Ovary (tissue), 9 donors: ENCODE data around the gene NRCAM. TPM values are rescaled to one million over a fixed set of nuclear protein-coding genes. Genes with fewer than 3 reads are reported as not detected.

Source experiments
- DNase-seq, 5 donors: peaks; one replicate each; pipeline ENCODE4 v3.0.0-alpha.2; 2019 to 2020
- H3K27ac ChIP-seq, 2 donors: fragments of 200-600 bp; one replicate each; pipeline versions ENCODE4 v1.5.1 to v1.8.0; 2019 to 2022
- H3K27me3 ChIP-seq: fragments of 200-600 bp; one replicate; pipeline ENCODE4 v1.8.0; 2022
- H3K36me3 ChIP-seq: fragments of 200-600 bp; sonication (generic); one replicate; pipeline ENCODE4 v1.5.1; 2019
- H3K4me1 ChIP-seq: one replicate; pipeline ENCODE4 v1.8.1; 2013; ENCODE audit warnings: mild to moderate bottlenecking, moderate library complexity; ENCODE audit not compliant: insufficient read depth
- H3K4me3 ChIP-seq: fragments of 200-600 bp; sonication (generic); one replicate; pipeline ENCODE4 v1.5.1; 2017
- H3K9me3 ChIP-seq, 2 donors: fragments of 200-600 bp in 1 of 2; sonication (generic) in 1 of 2; one replicate each; pipeline versions ENCODE4 v1.5.1 to v1.8.1; 2013 to 2019; ENCODE audit warnings: mild to moderate bottlenecking in 1 of 2, moderate library complexity in 1 of 2
- CTCF ChIP-seq, 3 donors: fragments of 450-650 bp in 2 of 3; fragments of 200-600 bp in 1 of 3; IDR thresholded peaks; one replicate each; pipeline versions ENCODE4 v1.5.1 to v1.8.0; 2016 to 2022; ENCODE audit warnings: antibody characterized with exemption in 3 of 3, mild to moderate bottlenecking in 1 of 3
- EP300 ChIP-seq: sonication (generic); formaldehyde crosslinking; IDR thresholded peaks from one replicate; pipeline ENCODE4 v1.6.1; 2017; ENCODE audit warnings: antibody characterized with exemption
- POLR2A ChIP-seq: fragments of 450-650 bp; IDR thresholded peaks from one replicate; pipeline ENCODE4 v1.6.1; 2017; ENCODE audit warnings: antibody characterized with exemption, mild to moderate bottlenecking, moderate library complexity
- WGBS, 3 donors: extraction: QIAGEN DNeasy Blood & Tissue Kit in 1 of 3; methylation state at CpG; one replicate each; pipeline versions ENCODE4 v1.1.5 to v1.1.7; 2013 to 2017; 5-methylcytosine and 5-hydroxymethylcytosine counted together
- intact Hi-C, 4 donors: fragments of 100-400 bp; cut with DNase I; formaldehyde crosslinking; loops; one replicate each; pipeline versions ENCODE4 v1.11.0 to v1.15.1; 2022 to 2023
- polyA plus RNA-seq, 2 donors: library from polyadenylated mRNA; stranded (reverse); fragments of 200-250 nt in 1 of 2; fragments of 350-450 nt in 1 of 2; fragmentation: Illumina TruSeq in 1 of 2; extraction: RNeasy Lipid Tissue Mini Kit (QIAGEN cat#74804) in 1 of 2; gene quantifications; one replicate each; pipeline ENCODE4 v1.2.3, GENCODE V29; 2013 to 2014
- total RNA-seq, 7 donors: library from RNA; depleted of rRNA in 2 of 7; stranded (reverse); fragments of >200 nt in 2 of 7; fragmentation: NEBNext Ultra II Directional in 3 of 7; extraction: Animal tissue kit (Norgen Biotek cat#: 25700) in 3 of 7; gene quantifications; one replicate each; pipeline versions ENCODE4 v1.1.0 to v1.2.4, GENCODE V29; 2016 to 2023
- donor health status: DM: no; HTN: no; CAD: no; lungs with moderate emphysema.
- donor health status: DM: no; HTN: no; CAD: no.
- donor health status: Bipolar disorder and iron deficiency.
- donor health status: DM: yes; HTN: yes; CAD: no.
- donor health status: DM: no; HTN: no; CAD: no.
- donor health status: DM: yes; HTN: yes; CAD: no.

NRCAM gene
- total and polyA plus RNA-seq, 9 donors, result 0.61 to 14.8 (median 2.8) TPM

GRCh38 chr7:108167460-108167859, 288.8 kb downstream of the NRCAM start:
- WGBS, 3 donors, result 56 to 75% (median 73%) methylated on average over 7 of the region's 7 CpGs
- Histone ChIP-seq H3K27me3 (no peaks in the 10 kb centered on the region), H3K4me1 (no peaks in the 10 kb centered on the region), H3K9me3 (no peaks in the 10 kb centered on the region), H3K4me3 (no peak overlapping the region), H3K27ac (no peak overlapping the region), H3K36me3 (no peaks in the 10 kb centered on the region)
- no peak for TF ChIP-seq EP300
- TF ChIP-seq POLR2A, result no peak
- no peak for DNase-seq
- intact Hi-C loops, result no loop called here

- H3K27ac ChIP-seq, result no peak overlapping the region
- TF ChIP-seq POLR2A (no peak), EP300 (no peak), CTCF (IDR thresholded peaks at IDR 0.05) (no peak)
- no peaks in the 10 kb centered on the region for H3K27me3 ChIP-seq
- H3K4me3 ChIP-seq, result no peak overlapping the region
- no peaks in the 10 kb centered on the region for H3K9me3 ChIP-seq
- intact Hi-C loops, result no loop called here
- WGBS, 3 donors, result 91 to 94% (median 92%) methylated on average over 5 of the region's 5 CpGs
- no peaks in the 10 kb centered on the region for H3K36me3 ChIP-seq
- no peak for DNase-seq
- no peaks in the 10 kb centered on the region for H3K4me1 ChIP-seq
Measured at GRCh38 chr7:108166687-108167086, 289.5 kb downstream of the NRCAM start.

GRCh38 chr7:108165723-108166122, 290.5 kb downstream of the NRCAM start:
- intact Hi-C loops, result no loop called here
- Histone ChIP-seq H3K27ac (no peak overlapping the region), H3K4me3 (no peak overlapping the region), H3K4me1 (no peaks in the 10 kb centered on the region), H3K27me3 (no peaks in the 10 kb centered on the region), H3K36me3 (no peaks in the 10 kb centered on the region), H3K9me3 (no peaks in the 10 kb centered on the region)
- no peak for DNase-seq
- WGBS, 3 donors, result 75 to 90% (median 88%) methylated on average over 2 of the region's 2 CpGs
- TF ChIP-seq POLR2A (no peak), CTCF (IDR thresholded peaks at IDR 0.05) (no peak), EP300 (no peak)

- H3K9me3 ChIP-seq, result no peaks in the 10 kb centered on the region
- DNase-seq, result no peak
- intact Hi-C loops, result no loop called here
- H3K27me3 ChIP-seq, result no peaks in the 10 kb centered on the region
- no peaks in the 10 kb centered on the region for H3K4me1 ChIP-seq
- no peak overlapping the region for H3K27ac ChIP-seq
- TF ChIP-seq POLR2A (no peak), EP300 (no peak), CTCF (IDR thresholded peaks at IDR 0.05) (no peak)
- H3K36me3 ChIP-seq, result no peaks in the 10 kb centered on the region
- H3K4me3 ChIP-seq, result no peak overlapping the region
- 69 to 76% (median 74%) methylated on average over 6 of the region's 6 CpGs for WGBS, 3 donors
Measured at GRCh38 chr7:108164946-108165345, 291.3 kb downstream of the NRCAM start.

GRCh38 chr7:108164342-108164741, 291.9 kb downstream of the NRCAM start:
- 77 to 78% (median 78%) methylated on average over 6 of the region's 6 CpGs for WGBS, 3 donors
- TF ChIP-seq POLR2A (no peak), EP300 (no peak), CTCF (IDR thresholded peaks at IDR 0.05) (no peak)
- H3K27ac ChIP-seq, result no peak overlapping the region
- no peak overlapping the region for H3K4me3 ChIP-seq
- H3K4me1 ChIP-seq, result no peaks in the 10 kb centered on the region
- intact Hi-C loops, result no loop called here
- H3K27me3 ChIP-seq, result no peaks in the 10 kb centered on the region
- H3K36me3 ChIP-seq, result no peaks in the 10 kb centered on the region
- DNase-seq, result no peak
- H3K9me3 ChIP-seq, result no peaks in the 10 kb centered on the region
